ENCODE measurements around the gene NFX1. TPM values are rescaled to one million over a fixed set of nuclear protein-coding genes. Genes with fewer than 3 reads are reported as not detected.
"Not testable (repeated sequence)": the region's sequence is repeated elsewhere in the genome, so short reads cannot be mapped to it uniquely, and the experiment has no call there.

Gene NFX1
- polyA plus RNA-seq, 1 donor = 33.4 TPM

- H3K27me3 ChIP-seq (ENCODE audit: control insufficient read depth, insufficient read depth, low read length) = no peaks in the 10 kb centered on the region
- H3K4me3 ChIP-seq (ENCODE audit: low read length) = no peak overlapping the region
- 100% methylated on average over 1 of the region's 1 CpG for WGBS (ENCODE audit: insufficient coverage, low lambda C conversion rate)
- peaks cover 82% of the 10 kb centered on the region for H3K36me3 ChIP-seq (ENCODE audit: control insufficient read depth, insufficient read depth, low read length)
- H3K4me1 ChIP-seq (ENCODE audit: control insufficient read depth, insufficient read depth, low read length) = peaks cover 5% of the 10 kb centered on the region
- H3K9me3 ChIP-seq (ENCODE audit: control insufficient read depth, low read depth, low read length) = no peaks in the 10 kb centered on the region
- no peak for DNase-seq
- no peak overlapping the region for H3K27ac ChIP-seq (ENCODE audit: low read length)
Measured at GRCh38 chr9:33304362-33304761, 14.0 kb downstream of the NFX1 start.

- no peak overlapping the region for H3K4me3 ChIP-seq (ENCODE audit: low read length)
- H3K9me3 ChIP-seq (ENCODE audit: control insufficient read depth, low read depth, low read length) = no peaks in the 10 kb centered on the region
- peaks cover 83% of the 10 kb centered on the region for H3K36me3 ChIP-seq (ENCODE audit: control insufficient read depth, insufficient read depth, low read length)
- no peak overlapping the region for H3K27ac ChIP-seq (ENCODE audit: low read length)
- no peaks in the 10 kb centered on the region for H3K27me3 ChIP-seq (ENCODE audit: control insufficient read depth, insufficient read depth, low read length)
- 100% methylated on average over 2 of the region's 3 CpGs for WGBS (ENCODE audit: insufficient coverage, low lambda C conversion rate)
- H3K4me1 ChIP-seq (ENCODE audit: control insufficient read depth, insufficient read depth, low read length) = no peaks in the 10 kb centered on the region
- DNase-seq = no peak
Measured at GRCh38 chr9:33306037-33306436, 15.7 kb downstream of the NFX1 start.

GRCh38 chr9:33307067-33307466 is 16.8 kb downstream of the NFX1 start:
- WGBS (ENCODE audit: insufficient coverage, low lambda C conversion rate) = no CpG with 5 or more reads among the region's 1 CpG
- Histone ChIP-seq H3K4me3 (ENCODE audit: low read length) (no peak overlapping the region), H3K4me1 (ENCODE audit: control insufficient read depth, insufficient read depth, low read length) (no peaks in the 10 kb centered on the region), H3K27me3 (ENCODE audit: control insufficient read depth, insufficient read depth, low read length) (no peaks in the 10 kb centered on the region), H3K36me3 (ENCODE audit: control insufficient read depth, insufficient read depth, low read length) (peaks cover 83% of the 10 kb centered on the region), H3K27ac (ENCODE audit: low read length) (no peak overlapping the region), H3K9me3 (ENCODE audit: control insufficient read depth, low read depth, low read length) (no peaks in the 10 kb centered on the region)
- no peak for DNase-seq

- Histone ChIP-seq H3K4me1 (ENCODE audit: control insufficient read depth, insufficient read depth, low read length) (no peaks in the 10 kb centered on the region), H3K4me3 (ENCODE audit: low read length) (no peak overlapping the region), H3K27me3 (ENCODE audit: control insufficient read depth, insufficient read depth, low read length) (no peaks in the 10 kb centered on the region), H3K9me3 (ENCODE audit: control insufficient read depth, low read depth, low read length) (no peaks in the 10 kb centered on the region), H3K36me3 (ENCODE audit: control insufficient read depth, insufficient read depth, low read length) (peaks cover 82% of the 10 kb centered on the region), H3K27ac (ENCODE audit: low read length) (no peak overlapping the region)
- DNase-seq = no peak
- WGBS (ENCODE audit: insufficient coverage, low lambda C conversion rate) = no CpG with 5 or more reads among the region's 1 CpG
Measured at GRCh38 chr9:33309903-33310302, 19.6 kb downstream of the NFX1 start.

GRCh38 chr9:33310748-33311147 is 20.4 kb downstream of the NFX1 start:
- H3K4me1 ChIP-seq (ENCODE audit: control insufficient read depth, insufficient read depth, low read length) = no peaks in the 10 kb centered on the region
- peaks cover 78% of the 10 kb centered on the region for H3K36me3 ChIP-seq (ENCODE audit: control insufficient read depth, insufficient read depth, low read length)
- no peak overlapping the region for H3K4me3 ChIP-seq (ENCODE audit: low read length)
- H3K27ac ChIP-seq (ENCODE audit: low read length) = no peak overlapping the region
- WGBS (ENCODE audit: insufficient coverage, low lambda C conversion rate) = no CpG with 5 or more reads among the region's 2 CpGs
- H3K27me3 ChIP-seq (ENCODE audit: control insufficient read depth, insufficient read depth, low read length) = no peaks in the 10 kb centered on the region
- H3K9me3 ChIP-seq (ENCODE audit: control insufficient read depth, low read depth, low read length) = no peaks in the 10 kb centered on the region
- DNase-seq = no peak

GRCh38 chr9:33311953-33312352 is 21.6 kb downstream of the NFX1 start:
- no peak for DNase-seq
- H3K9me3 ChIP-seq (ENCODE audit: control insufficient read depth, low read depth, low read length) = no peaks in the 10 kb centered on the region
- H3K27ac ChIP-seq (ENCODE audit: low read length) = no peak overlapping the region
- no peaks in the 10 kb centered on the region for H3K27me3 ChIP-seq (ENCODE audit: control insufficient read depth, insufficient read depth, low read length)
- no peaks in the 10 kb centered on the region for H3K4me1 ChIP-seq (ENCODE audit: control insufficient read depth, insufficient read depth, low read length)
- peaks cover 76% of the 10 kb centered on the region for H3K36me3 ChIP-seq (ENCODE audit: control insufficient read depth, insufficient read depth, low read length)
- WGBS (ENCODE audit: insufficient coverage, low lambda C conversion rate) = no CpG with 5 or more reads among the region's 2 CpGs
- H3K4me3 ChIP-seq (ENCODE audit: low read length) = no peak overlapping the region

- Histone ChIP-seq H3K27ac (ENCODE audit: low read length) (no peak overlapping the region), H3K27me3 (ENCODE audit: control insufficient read depth, insufficient read depth, low read length) (no peaks in the 10 kb centered on the region), H3K36me3 (ENCODE audit: control insufficient read depth, insufficient read depth, low read length) (peaks cover 75% of the 10 kb centered on the region), H3K4me1 (ENCODE audit: control insufficient read depth, insufficient read depth, low read length) (no peaks in the 10 kb centered on the region), H3K9me3 (ENCODE audit: control insufficient read depth, low read depth, low read length) (no peaks in the 10 kb centered on the region), H3K4me3 (ENCODE audit: low read length) (no peak overlapping the region)
- DNase-seq = no peak
- WGBS (ENCODE audit: insufficient coverage, low lambda C conversion rate) = 100% methylated on average over 1 of the region's 5 CpGs
Measured at GRCh38 chr9:33315371-33315770, 25.1 kb downstream of the NFX1 start.

GRCh38 chr9:33317136-33317535 is 26.8 kb downstream of the NFX1 start:
- H3K36me3 ChIP-seq (ENCODE audit: control insufficient read depth, insufficient read depth, low read length) = peaks cover 80% of the 10 kb centered on the region
- no CpG with 5 or more reads among the region's 3 CpGs for WGBS (ENCODE audit: insufficient coverage, low lambda C conversion rate)
- not testable (repeated sequence) for H3K4me3 ChIP-seq (ENCODE audit: low read length); H3K4me1 ChIP-seq (ENCODE audit: control insufficient read depth, insufficient read depth, low read length); H3K27me3 ChIP-seq (ENCODE audit: control insufficient read depth, insufficient read depth, low read length); H3K9me3 ChIP-seq (ENCODE audit: control insufficient read depth, low read depth, low read length); H3K27ac ChIP-seq (ENCODE audit: low read length); DNase-seq

- Histone ChIP-seq H3K4me3 (ENCODE audit: low read length) (no peak overlapping the region), H3K9me3 (ENCODE audit: control insufficient read depth, low read depth, low read length) (no peaks in the 10 kb centered on the region), H3K36me3 (ENCODE audit: control insufficient read depth, insufficient read depth, low read length) (peaks cover 80% of the 10 kb centered on the region), H3K27ac (ENCODE audit: low read length) (no peak overlapping the region), H3K4me1 (ENCODE audit: control insufficient read depth, insufficient read depth, low read length) (no peaks in the 10 kb centered on the region), H3K27me3 (ENCODE audit: control insufficient read depth, insufficient read depth, low read length) (no peaks in the 10 kb centered on the region)
- WGBS (ENCODE audit: insufficient coverage, low lambda C conversion rate) = no CpG with 5 or more reads among the region's 3 CpGs
- no peak for DNase-seq
Measured at GRCh38 chr9:33318225-33318624, 27.9 kb downstream of the NFX1 start.

GRCh38 chr9:33318781-33319180 is 28.5 kb downstream of the NFX1 start:
- Histone ChIP-seq H3K27ac (ENCODE audit: low read length) (no peak overlapping the region), H3K4me1 (ENCODE audit: control insufficient read depth, insufficient read depth, low read length) (no peaks in the 10 kb centered on the region), H3K36me3 (ENCODE audit: control insufficient read depth, insufficient read depth, low read length) (peaks cover 78% of the 10 kb centered on the region), H3K9me3 (ENCODE audit: control insufficient read depth, low read depth, low read length) (no peaks in the 10 kb centered on the region), H3K27me3 (ENCODE audit: control insufficient read depth, insufficient read depth, low read length) (no peaks in the 10 kb centered on the region), H3K4me3 (ENCODE audit: low read length) (no peak overlapping the region)
- DNase-seq = no peak
- WGBS (ENCODE audit: insufficient coverage, low lambda C conversion rate) = no CpG with 5 or more reads among the region's 8 CpGs

- Histone ChIP-seq H3K27me3 (ENCODE audit: control insufficient read depth, insufficient read depth, low read length) (no peaks in the 10 kb centered on the region), H3K36me3 (ENCODE audit: control insufficient read depth, insufficient read depth, low read length) (peaks cover 78% of the 10 kb centered on the region), H3K27ac (ENCODE audit: low read length) (no peak overlapping the region), H3K4me1 (ENCODE audit: control insufficient read depth, insufficient read depth, low read length) (no peaks in the 10 kb centered on the region), H3K9me3 (ENCODE audit: control insufficient read depth, low read depth, low read length) (no peaks in the 10 kb centered on the region), H3K4me3 (ENCODE audit: low read length) (no peak overlapping the region)
- no peak for DNase-seq
- WGBS (ENCODE audit: insufficient coverage, low lambda C conversion rate) = no CpG with 5 or more reads among the region's 1 CpG
Measured at GRCh38 chr9:33320230-33320567, 29.9 kb downstream of the NFX1 start.
